NOMO-1 treated with dmso at 0.1 percent for 144 hours (cell line): ENCODE measurements around the gene KLF5.

Experiments used
- DNase-seq: peaks from one replicate; lab custom pipeline; 2025; ENCODE audit not compliant: unreplicated experiment; lab: John Stamatoyannopoulos, UW

The KLF5 gene

DNA sequence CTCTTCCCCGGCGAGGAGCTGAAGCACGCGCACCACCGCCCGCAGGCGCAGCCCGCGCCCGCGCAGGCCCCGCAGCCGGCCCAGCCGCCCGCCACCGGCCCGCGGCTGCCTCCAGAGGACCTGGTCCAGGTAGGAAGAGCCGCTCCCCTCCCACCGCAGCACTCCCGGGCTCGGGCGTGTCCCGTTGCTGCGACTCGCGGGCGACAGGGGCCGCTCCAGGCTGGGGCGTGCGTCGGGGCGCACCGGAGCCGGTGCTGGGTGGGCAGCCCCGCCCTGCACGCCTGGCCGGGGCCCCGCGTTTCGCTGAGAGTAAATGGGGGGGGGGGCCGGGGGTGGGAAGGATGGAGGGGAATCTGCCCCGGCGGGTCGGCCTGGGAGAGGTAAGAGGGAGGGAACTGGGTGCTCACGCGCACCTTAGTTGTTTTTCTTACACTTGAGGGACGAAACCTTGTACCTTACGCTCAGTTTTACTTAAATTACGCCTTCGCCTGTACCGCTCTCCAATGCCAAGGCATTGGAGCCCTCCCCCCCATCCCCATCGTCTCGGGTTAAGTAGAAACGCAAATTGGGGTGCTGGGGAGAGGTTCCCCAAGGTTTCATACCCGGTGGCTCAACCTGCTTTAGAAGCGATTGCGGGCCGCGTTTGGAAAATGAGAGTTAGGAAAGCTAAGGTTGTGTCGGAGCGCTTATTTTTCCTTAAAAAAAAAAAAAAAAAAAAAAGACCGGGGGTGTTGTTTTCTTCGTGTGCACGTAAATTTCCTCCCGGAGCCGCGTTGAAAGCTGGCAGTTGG is 850 bp downstream of the KLF5 start:
- DNase-seq: no peak

DNA sequence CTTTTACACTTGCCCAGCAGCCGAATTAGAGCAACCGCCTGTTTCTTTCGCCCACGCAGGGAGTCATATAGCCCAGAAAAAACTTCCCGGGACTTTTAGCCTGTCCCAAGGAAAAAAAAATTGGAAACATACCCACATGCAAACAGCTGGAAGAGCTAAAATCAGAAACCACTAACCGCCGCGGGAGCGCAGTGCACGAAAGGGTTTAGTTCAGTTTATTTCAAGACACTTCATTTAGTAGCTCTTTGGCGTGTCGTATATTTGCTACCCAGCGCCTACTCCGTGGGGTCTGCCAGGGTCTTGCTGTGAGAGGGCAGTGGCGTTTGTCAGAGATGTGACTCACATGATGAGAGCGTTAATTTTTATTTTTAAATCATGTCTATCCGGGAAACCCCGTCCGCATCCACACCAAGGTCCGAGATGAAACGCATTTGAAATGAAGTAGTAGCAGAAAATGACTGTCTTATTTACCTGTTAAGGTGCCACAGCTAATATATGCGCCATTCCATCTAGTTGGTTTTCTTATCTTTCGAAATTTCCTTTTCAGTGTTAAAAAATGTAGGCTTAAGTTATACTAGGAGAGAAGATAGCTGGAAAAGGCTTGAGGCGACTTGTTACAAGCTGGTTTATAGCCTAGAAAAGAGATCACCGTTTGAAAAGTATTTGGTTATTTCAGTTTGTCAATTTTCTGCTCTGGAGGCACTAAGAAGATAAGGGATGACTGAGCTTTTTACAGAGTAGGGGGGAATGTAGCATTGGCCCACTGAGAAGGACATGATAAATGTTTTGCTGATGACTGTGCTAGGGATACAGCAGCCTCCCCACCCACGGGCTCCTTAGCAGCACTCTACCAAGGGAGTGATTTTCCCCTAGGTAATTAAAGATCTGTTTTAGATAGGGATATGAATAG is 1.7 kb downstream of the KLF5 start:
- DNase-seq: no peak

GRCh38 chr13:73061473-73061872 is 2.7 kb downstream of the KLF5 start:
- DNase-seq: no peak

DNA sequence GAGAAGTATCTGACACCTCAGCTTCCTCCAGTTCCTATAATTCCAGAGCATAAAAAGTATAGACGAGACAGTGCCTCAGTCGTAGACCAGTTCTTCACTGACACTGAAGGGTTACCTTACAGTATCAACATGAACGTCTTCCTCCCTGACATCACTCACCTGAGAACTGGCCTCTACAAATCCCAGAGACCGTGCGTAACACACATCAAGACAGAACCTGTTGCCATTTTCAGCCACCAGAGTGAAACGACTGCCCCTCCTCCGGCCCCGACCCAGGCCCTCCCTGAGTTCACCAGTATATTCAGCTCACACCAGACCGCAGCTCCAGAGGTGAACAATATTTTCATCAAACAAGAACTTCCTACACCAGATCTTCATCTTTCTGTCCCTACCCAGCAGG is 3.1 kb downstream of the KLF5 start:
- DNase-seq: no peak

- no peak for DNase-seq
Measured at GRCh38 chr13:73062468-73062867, 3.7 kb downstream of the KLF5 start.

GRCh38 chr13:73063166-73063565 is 4.4 kb downstream of the KLF5 start:
- no peak for DNase-seq

GRCh38 chr13:73065036-73065435 is 6.2 kb downstream of the KLF5 start:
- no peak for DNase-seq

DNA sequence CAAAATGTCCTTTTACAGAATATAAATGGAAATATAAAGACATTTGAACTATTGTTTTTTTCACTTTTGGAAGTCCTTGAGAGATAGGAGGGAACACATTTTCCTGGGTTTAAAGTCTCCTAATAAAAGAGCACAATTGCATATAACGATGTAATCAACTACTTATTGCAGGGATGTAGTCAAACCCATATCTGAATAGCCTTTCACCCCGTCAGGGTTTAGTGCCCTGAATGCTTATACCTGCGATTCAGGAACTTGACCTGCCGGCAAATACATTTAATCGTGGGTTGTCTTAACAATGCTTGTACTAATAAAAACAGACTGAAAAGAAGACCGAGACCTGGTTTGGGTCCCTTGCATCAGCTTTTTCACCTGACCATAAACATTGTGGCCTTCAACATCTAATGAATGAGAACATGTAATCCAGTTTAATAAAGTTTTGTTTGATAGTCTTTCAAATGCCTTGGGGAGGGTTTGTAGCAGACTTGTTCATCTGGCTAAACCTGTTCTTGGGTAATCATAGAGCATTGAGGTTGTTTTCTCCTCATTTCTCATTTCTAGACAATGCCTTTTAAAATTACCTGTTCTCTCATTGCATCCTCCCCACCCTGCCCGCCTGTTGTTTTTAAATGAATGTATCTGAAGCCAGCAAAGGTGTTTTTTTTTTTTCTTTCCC is 7.0 kb downstream of the KLF5 start:
- no peak for DNase-seq

DNA sequence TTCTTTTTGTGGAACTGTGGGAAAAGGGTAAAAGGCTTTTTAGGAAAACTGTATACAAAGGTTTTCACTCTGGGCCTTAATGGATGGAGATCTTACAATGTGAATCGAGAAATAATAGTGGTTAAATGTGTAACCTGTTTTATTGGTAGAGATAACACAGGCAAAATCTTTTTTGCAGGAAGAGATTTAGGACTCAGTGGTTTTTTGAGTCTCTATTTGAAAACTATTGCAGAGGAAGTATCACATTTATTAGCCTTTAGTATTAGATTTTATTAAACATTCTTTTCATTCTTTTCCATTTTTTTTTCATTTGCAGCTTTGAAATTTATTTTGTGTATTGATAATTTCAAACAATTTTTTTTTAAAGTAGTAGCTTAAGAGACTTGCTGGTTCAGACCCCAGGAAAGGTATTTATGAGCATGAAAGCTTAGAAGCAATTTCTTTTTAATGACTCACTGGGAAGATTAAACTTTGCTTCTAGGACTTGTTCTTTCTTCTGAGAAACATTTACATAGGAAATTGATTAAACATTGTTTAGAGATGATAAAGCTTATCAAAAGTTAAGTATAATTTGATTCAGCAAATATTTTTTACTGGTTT is 10.5 kb downstream of the KLF5 start:
- DNase-seq: no peak

GRCh38 chr13:73070451-73071098 is 11.8 kb downstream of the KLF5 start:
- no peak for DNase-seq

DNA sequence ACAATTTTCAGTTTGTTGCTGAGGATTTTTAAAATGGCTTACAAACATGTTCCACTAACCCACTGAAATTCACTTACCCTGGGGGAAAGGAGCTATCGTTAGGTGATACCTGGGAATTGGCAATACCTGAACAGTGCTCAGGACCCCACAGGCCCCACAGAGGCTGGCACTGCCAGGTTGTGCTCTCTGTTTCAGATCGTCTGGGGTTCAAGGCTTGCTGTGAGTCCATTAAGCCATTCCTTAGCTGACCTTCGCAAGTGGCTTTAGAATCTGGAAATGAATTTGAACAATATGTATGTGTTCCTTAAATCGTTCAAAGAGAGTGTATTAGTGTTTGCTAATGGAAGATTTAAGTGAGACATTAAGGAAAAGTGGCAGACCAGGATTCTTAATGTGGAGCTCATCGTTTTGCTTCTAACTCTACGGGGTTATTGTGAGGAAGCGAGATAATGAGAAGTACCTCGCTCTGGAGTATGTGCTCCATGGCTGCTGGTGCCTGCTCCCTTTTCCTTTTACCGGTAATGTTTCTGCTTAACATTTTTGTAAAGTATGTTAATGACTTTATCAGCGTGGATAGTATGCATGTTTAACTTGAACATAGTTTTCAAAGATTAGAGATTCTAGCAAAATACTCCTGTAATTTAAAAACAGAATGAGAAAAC is 13.6 kb downstream of the KLF5 start:
- no peak for DNase-seq

DNA sequence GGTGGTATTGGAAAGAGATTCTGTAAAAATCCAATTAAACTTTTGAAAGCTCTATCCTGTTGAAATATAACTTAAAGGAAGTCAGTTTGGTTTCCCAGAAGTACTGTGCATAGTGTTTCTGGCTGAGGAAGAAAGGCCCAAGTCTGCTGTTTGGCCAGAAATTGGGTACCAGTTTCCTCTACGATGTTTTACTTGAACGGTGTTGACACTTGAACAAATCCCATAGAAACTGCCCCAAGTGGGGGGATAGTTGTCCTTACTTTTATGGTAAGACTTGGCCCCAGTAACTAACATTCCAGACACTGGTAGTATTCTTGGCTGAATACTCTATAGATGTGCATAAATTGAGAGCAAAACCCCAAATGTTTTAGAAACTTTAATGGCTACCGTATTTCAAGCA is 14.2 kb downstream of the KLF5 start:
- no peak for DNase-seq

DNA sequence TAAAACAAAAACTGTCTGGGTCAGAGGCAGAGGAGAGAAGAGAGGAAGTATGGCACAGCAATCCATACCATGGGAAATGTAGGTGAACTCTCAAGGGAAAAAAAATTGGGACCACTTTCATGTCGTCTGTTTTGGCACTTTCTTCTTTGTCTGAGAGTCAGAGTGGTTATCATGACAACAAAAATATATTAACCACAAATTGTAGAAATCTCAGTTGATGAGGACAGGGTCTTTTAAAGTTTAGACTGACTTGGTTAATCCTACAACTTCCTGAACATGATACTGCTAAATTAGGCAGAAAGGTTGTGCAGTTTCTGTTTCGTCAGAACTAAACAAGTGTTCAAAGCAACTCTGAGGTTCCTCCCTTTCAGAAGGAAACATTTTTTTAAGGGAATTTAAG is 15.2 kb downstream of the KLF5 start:
- DNase-seq: no peak

GRCh38 chr13:73074926-73075325 is 16.1 kb downstream of the KLF5 start:
- DNase-seq: no peak

DNA sequence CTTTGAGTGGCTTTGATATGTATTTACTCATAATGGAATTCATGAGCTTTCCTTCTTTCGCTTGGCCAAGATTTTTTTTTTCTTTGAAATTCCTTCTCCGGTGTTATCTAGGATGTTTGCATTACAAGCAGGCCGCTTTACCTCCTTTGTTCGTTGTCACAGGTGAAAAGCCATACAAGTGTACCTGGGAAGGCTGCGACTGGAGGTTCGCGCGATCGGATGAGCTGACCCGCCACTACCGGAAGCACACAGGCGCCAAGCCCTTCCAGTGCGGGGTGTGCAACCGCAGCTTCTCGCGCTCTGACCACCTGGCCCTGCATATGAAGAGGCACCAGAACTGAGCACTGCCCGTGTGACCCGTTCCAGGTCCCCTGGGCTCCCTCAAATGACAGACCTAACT is 16.7 kb downstream of the KLF5 start:
- DNase-seq: no peak

DNA sequence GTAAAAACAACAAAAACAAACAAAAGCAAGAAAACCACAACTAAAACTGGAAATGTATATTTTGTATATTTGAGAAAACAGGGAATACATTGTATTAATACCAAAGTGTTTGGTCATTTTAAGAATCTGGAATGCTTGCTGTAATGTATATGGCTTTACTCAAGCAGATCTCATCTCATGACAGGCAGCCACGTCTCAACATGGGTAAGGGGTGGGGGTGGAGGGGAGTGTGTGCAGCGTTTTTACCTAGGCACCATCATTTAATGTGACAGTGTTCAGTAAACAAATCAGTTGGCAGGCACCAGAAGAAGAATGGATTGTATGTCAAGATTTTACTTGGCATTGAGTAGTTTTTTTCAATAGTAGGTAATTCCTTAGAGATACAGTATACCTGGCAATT is 17.1 kb downstream of the KLF5 start:
- no peak for DNase-seq

- DNase-seq: no peak
Measured at GRCh38 chr13:73077865-73078264, 19.1 kb downstream of the KLF5 start.

DNA sequence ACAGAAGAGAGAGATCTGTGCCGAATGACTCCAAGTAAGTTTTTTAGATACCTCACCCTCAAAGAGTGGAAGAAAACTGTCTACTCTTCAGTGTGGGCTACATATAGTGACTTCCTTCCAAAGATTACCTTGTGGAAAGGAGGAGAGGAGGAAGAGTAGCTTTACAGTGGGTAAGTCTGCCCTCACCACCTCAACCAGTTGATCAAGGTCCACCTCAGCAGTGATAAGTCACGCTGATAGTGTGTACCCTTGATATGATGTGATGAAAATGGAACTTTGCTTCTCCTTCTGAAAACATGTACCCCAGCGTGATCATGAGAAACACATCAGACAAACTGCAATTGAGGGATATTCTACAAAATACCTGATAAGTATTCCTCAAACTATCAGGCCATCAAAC is 20.6 kb downstream of the KLF5 start:
- DNase-seq: no peak

DNA sequence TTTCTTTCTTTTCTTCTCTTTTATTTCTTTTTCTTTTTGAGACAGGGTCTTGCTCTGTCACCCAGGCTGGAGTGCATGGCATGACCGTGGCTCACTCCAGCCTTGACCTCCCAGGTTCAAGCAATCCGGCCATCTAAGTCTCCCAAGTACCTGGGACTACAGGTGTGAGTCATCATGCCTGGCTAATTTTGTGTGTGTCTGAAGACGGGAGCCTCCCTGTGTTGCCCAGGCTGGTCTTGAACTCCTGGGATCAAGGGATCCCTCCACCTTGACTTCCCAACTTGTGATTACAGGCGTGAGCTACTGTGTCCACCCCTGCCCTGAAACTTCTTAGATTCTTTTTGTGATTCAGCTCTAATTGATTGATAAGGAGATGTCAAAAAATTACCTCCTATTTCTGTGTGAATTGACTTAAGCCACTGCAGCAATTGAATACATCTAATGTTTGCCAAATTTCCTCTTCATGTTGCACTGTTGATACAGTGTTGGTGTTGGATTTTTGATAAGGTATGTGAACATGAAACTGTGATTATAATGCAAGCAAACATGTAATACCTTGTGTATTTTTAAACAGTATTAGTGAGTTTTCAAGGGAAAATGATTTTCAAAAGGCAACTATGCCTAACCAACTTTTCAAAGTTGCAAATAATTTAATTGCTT is 22.6 kb downstream of the KLF5 start:
- no peak for DNase-seq

GRCh38 chr13:73082471-73082870 is 23.7 kb downstream of the KLF5 start:
- DNase-seq: no peak
